Esophagus squamous epithelium (tissue), 5 donors: Measurements from ENCODE around the gene ABCB10. TPM values are rescaled to one million over a fixed set of nuclear protein-coding genes. Genes with fewer than 3 reads are reported as not detected.
"Not testable (repeated sequence)": the region's sequence is repeated elsewhere in the genome, so short reads cannot be mapped to it uniquely, and the experiment has no call there.

Source experiments
- DNase-seq: peaks from one replicate; lab custom pipeline; 2025; lab: John Stamatoyannopoulos, UW
- H3K27ac ChIP-seq, 4 donors: fragments of 200-600 bp; sonication (generic); one replicate each; pipeline ENCODE4 v1.5.1; 2016 to 2019; ENCODE audit warnings: mild to moderate bottlenecking in 1 of 4
- H3K27me3 ChIP-seq, 4 donors: fragments of 200-600 bp; sonication (generic); 1 replicate in 3 of 4; 2 replicates in 1 of 4; pipeline versions ENCODE4 v1.5.1 to v1.6.0; 2017 to 2021; ENCODE audit warnings: antibody characterized with exemption in 1 of 4
- H3K36me3 ChIP-seq, 3 donors: fragments of 200-600 bp; sonication (generic); one replicate each; pipeline ENCODE4 v1.5.1; 2016 to 2019
- H3K4me1 ChIP-seq, 3 donors: fragments of 200-600 bp; sonication (generic); one replicate each; pipeline ENCODE4 v1.5.1; 2017 to 2019
- H3K4me3 ChIP-seq, 4 donors: fragments of 200-600 bp; sonication (generic); 1 replicate in 3 of 4; 2 replicates in 1 of 4; pipeline ENCODE4 v1.5.1; 2016 to 2019; ENCODE audit warnings: mild to moderate bottlenecking in 2 of 4, moderate library complexity in 1 of 4
- H3K9me3 ChIP-seq, 3 donors: fragments of 200-600 bp; sonication (generic); one replicate each; pipeline ENCODE4 v1.5.1; 2016 to 2019
- CTCF ChIP-seq, 6 experiments: fragments of 450-650 bp in 4 of 6; fragments of 200-600 bp in 2 of 6; sonication (generic) in 2 of 6; IDR thresholded peaks; one replicate each; pipeline ENCODE4 v1.5.1; 2016 to 2019; ENCODE audit warnings: antibody characterized with exemption in 6 of 6, mild to moderate bottlenecking in 4 of 6, moderate library complexity in 4 of 6
- POLR2A ChIP-seq, 4 donors: fragments of 450-650 bp; IDR thresholded peaks; one replicate each; pipeline ENCODE4 v1.6.1; 2017; ENCODE audit warnings: antibody characterized with exemption in 4 of 4, mild to moderate bottlenecking in 4 of 4, moderate library complexity in 3 of 4
- WGBS, 2 donors: methylation state at CpG; one replicate each; pipeline ENCODE4 v1.1.5; 2018; 5-methylcytosine and 5-hydroxymethylcytosine counted together
- intact Hi-C: fragments of 100-400 bp; cut with DNase I; formaldehyde crosslinking; loops from one replicate; pipeline ENCODE4 v1.15.0; 2022
- total RNA-seq, 4 donors: library from RNA; depleted of rRNA; stranded (reverse); fragments of >200 nt; gene quantifications; one replicate each; pipeline ENCODE4 v1.1.0, GENCODE V29; 2016
- donor health status: DM: yes; HTN: yes; CAD: no.

The ABCB10 gene
- total RNA-seq, 4 donors from 2014 or later: 9.9 to 18.6 (median 14.3) TPM

GRCh38 chr1:229485318-229485717 is 73.2 kb downstream of the ABCB10 start:
- Histone ChIP-seq H3K27me3 (no peaks in the 10 kb centered on the region), H3K4me3 (no peak overlapping the region), H3K36me3 (peaks cover 4 to 100% (median 55%) of the 10 kb centered on the region in 3 donors), H3K9me3 (no peaks in the 10 kb centered on the region), H3K27ac (no peak overlapping the region), H3K4me1 (no peaks in the 10 kb centered on the region)
- 75 to 89% methylated on average over 1 of the region's 1 CpG for WGBS, 2 donors
- intact Hi-C loops: no loop called here
- TF ChIP-seq CTCF (IDR thresholded peaks at IDR 0.05): no peak
- no peak for TF ChIP-seq POLR2A (IDR thresholded peaks at IDR 0.05)
- no peak for DNase-seq

GRCh38 chr1:229482511-229482910 is 76.0 kb downstream of the ABCB10 start:
- H3K36me3 ChIP-seq: peaks cover 4 to 98% (median 42%) of the 10 kb centered on the region in 3 donors
- H3K4me1 ChIP-seq: no peaks in the 10 kb centered on the region
- 93 to 97% methylated on average over 4 of the region's 5 CpGs for WGBS, 2 donors
- no peak overlapping the region for H3K27ac ChIP-seq
- H3K9me3 ChIP-seq: no peaks in the 10 kb centered on the region
- TF ChIP-seq CTCF (IDR thresholded peaks at IDR 0.05) (no peak), POLR2A (IDR thresholded peaks at IDR 0.05) (no peak)
- H3K4me3 ChIP-seq: no peak overlapping the region
- H3K27me3 ChIP-seq: no peaks in the 10 kb centered on the region
- DNase-seq: no peak
- intact Hi-C loops: loop anchor here (5.0 kb wide), 1 partner anchor 220 kb away; no protein-coding TSS in a partner anchor

GRCh38 chr1:229480495-229480894 is 78.0 kb downstream of the ABCB10 start:
- H3K4me1 ChIP-seq: no peaks in the 10 kb centered on the region
- H3K4me3 ChIP-seq: no peak overlapping the region
- peaks cover 0 to 98% (median 38%) of the 10 kb centered on the region in 3 donors for H3K36me3 ChIP-seq
- TF ChIP-seq CTCF (IDR thresholded peaks at IDR 0.05): no peak
- no peak for TF ChIP-seq POLR2A (IDR thresholded peaks at IDR 0.05)
- no peaks in the 10 kb centered on the region for H3K27me3 ChIP-seq
- WGBS, 2 donors: 92 to 96% methylated on average over 7 of the region's 7 CpGs
- intact Hi-C loops: loop anchor here (5.0 kb wide), 1 partner anchor 218 kb away; no protein-coding TSS in a partner anchor
- H3K9me3 ChIP-seq: no peaks in the 10 kb centered on the region
- no peak overlapping the region for H3K27ac ChIP-seq
- no peak for DNase-seq

GRCh38 chr1:229479660-229480399 is 78.7 kb downstream of the ABCB10 start:
- intact Hi-C loops: loop anchor here (5.0 kb wide), 1 partner anchor 218 kb away; no protein-coding TSS in a partner anchor
- no peaks in the 10 kb centered on the region for H3K4me1 ChIP-seq
- peaks cover 0 to 98% (median 40%) of the 10 kb centered on the region in 3 donors for H3K36me3 ChIP-seq
- no peak for DNase-seq
- no peaks in the 10 kb centered on the region for H3K9me3 ChIP-seq
- no peaks in the 10 kb centered on the region for H3K27me3 ChIP-seq
- H3K4me3 ChIP-seq: no peak overlapping the region
- no peak overlapping the region for H3K27ac ChIP-seq
- TF ChIP-seq CTCF (IDR thresholded peaks at IDR 0.05) (no peak), POLR2A (IDR thresholded peaks at IDR 0.05) (no peak)
- WGBS, 2 donors: 68 to 76% methylated on average over 10 of the region's 10 CpGs

GRCh38 chr1:229478852-229479251 is 79.7 kb downstream of the ABCB10 start:
- Histone ChIP-seq H3K27me3 (no peaks in the 10 kb centered on the region), H3K36me3 (peaks cover 0 to 98% (median 41%) of the 10 kb centered on the region in 3 donors), H3K4me3 (no peak overlapping the region), H3K4me1 (no peaks in the 10 kb centered on the region), H3K9me3 (no peaks in the 10 kb centered on the region), H3K27ac (no peak overlapping the region)
- intact Hi-C loops: no loop called here
- TF ChIP-seq POLR2A (IDR thresholded peaks at IDR 0.05): no peak
- TF ChIP-seq CTCF (IDR thresholded peaks at IDR 0.05): no peak
- DNase-seq: no peak
- 83 to 92% methylated on average over 1 of the region's 1 CpG for WGBS, 2 donors

GRCh38 chr1:229475859-229476258 is 82.6 kb downstream of the ABCB10 start:
- DNase-seq, H3K27me3 ChIP-seq, H3K4me1 ChIP-seq, intact Hi-C loops, H3K9me3 ChIP-seq, H3K4me3 ChIP-seq, H3K27ac ChIP-seq: not testable (repeated sequence)
- 84 to 91% methylated on average over 13 of the region's 13 CpGs for WGBS, 2 donors
- H3K36me3 ChIP-seq: peaks cover 0 to 98% (median 28%) of the 10 kb centered on the region in 3 donors
